Loucy (cell line): ENCODE results near the gene POC1B.

Source experiments
- H2AFZ ChIP-seq: fragments of 200-600 bp; sonication (generic); 2 replicates; pipeline ENCODE4 v1.6.0; 2016; ENCODE audit warnings: antibody characterized with exemption, mild to moderate bottlenecking, low read length, moderate library complexity
- H3F3A ChIP-seq: fragments of 200-600 bp; 2 replicates; pipeline ENCODE4 v1.6.0; 2016; ENCODE audit warnings: antibody characterized with exemption, low read depth, mild to moderate bottlenecking
- H3K27me3 ChIP-seq: fragments of 200-600 bp; sonication (generic); 2 replicates; pipeline ENCODE4 v1.6.1; 2014; ENCODE audit warnings: low read length, mild to moderate bottlenecking; ENCODE audit not compliant: insufficient read depth, poor library complexity, severe bottlenecking
- H3K36me3 ChIP-seq: fragments of 200-600 bp; sonication (generic); 2 replicates; pipeline ENCODE4 v1.6.1; 2016; ENCODE audit warnings: low read length; ENCODE audit not compliant: insufficient read depth
- H3K4me1 ChIP-seq: fragments of 200-600 bp; sonication (generic); 2 replicates; pipeline ENCODE4 v1.5.1; 2014; ENCODE audit warnings: low read length, mild to moderate bottlenecking; ENCODE audit not compliant: insufficient read depth, poor library complexity, severe bottlenecking
- H3K4me2 ChIP-seq: fragments of 200-600 bp; sonication (generic); 2 replicates; pipeline ENCODE4 v1.6.0; 2014; ENCODE audit warnings: antibody characterized with exemption, low read length, low read depth, mild to moderate bottlenecking; ENCODE audit not compliant: poor library complexity, severe bottlenecking
- H3K4me3 ChIP-seq: fragments of 200-600 bp; sonication (generic); 2 replicates; pipeline ENCODE4 v1.5.1; 2014; ENCODE audit warnings: low read length, mild to moderate bottlenecking, mixed read lengths; ENCODE audit not compliant: poor library complexity, severe bottlenecking
- H3K79me2 ChIP-seq: fragments of 200-600 bp; sonication (generic); 2 replicates; pipeline ENCODE4 v1.6.1; 2014; ENCODE audit warnings: low read length; ENCODE audit not compliant: insufficient read depth
- H3K9ac ChIP-seq: fragments of 200-600 bp; sonication (generic); 2 replicates; pipeline ENCODE4 v1.6.0; 2014; ENCODE audit warnings: mild to moderate bottlenecking, low read depth, low read length, moderate library complexity; ENCODE audit not compliant: poor library complexity, severe bottlenecking
- H3K9me2 ChIP-seq: fragments of 200-600 bp; sonication (generic); replicated peaks from 2 replicates; pipeline ENCODE4 v1.6.1; 2016; ENCODE audit warnings: low read depth, low read length, mixed read lengths
- H3K9me3 ChIP-seq: fragments of 200-600 bp; sonication (generic); 2 replicates; pipeline ENCODE4 v1.6.1; 2014; ENCODE audit warnings: mild to moderate bottlenecking, antibody characterized with exemption, low read length, low read depth; ENCODE audit not compliant: insufficient read depth
- H4K20me1 ChIP-seq: fragments of 200-600 bp; sonication (generic); 2 replicates; pipeline ENCODE4 v1.6.0; 2014; ENCODE audit warnings: antibody characterized with exemption, low read length, mild to moderate bottlenecking; ENCODE audit not compliant: insufficient read depth, poor library complexity, severe bottlenecking
- CTCF ChIP-seq: fragments of 200-600 bp; sonication (generic); conservative IDR thresholded peaks from 2 replicates; pipeline ENCODE4 v1.5.1; 2014; ENCODE audit warnings: mild to moderate bottlenecking, antibody characterized with exemption, low read length
- EZH2phosphoT487 ChIP-seq: fragments of 200-600 bp; IDR thresholded peaks from 2 replicates; pipeline ENCODE4 v1.6.1; 2018; ENCODE audit warnings: antibody characterized with exemption, mild to moderate bottlenecking, moderate library complexity, borderline replicate concordance

POC1B gene

GRCh38 chr12:89497005-89497404, 28.8 kb downstream of the POC1B start:
- Histone ChIP-seq H3K9me3 (no peaks in the 10 kb centered on the region), H3K27me3 (no peaks in the 10 kb centered on the region), H3K4me3 (no peak overlapping the region), H3K4me2 (no peak overlapping the region), H3K4me1 (no peaks in the 10 kb centered on the region), H3K79me2 (no peaks in the 10 kb centered on the region), H4K20me1 (no peaks in the 10 kb centered on the region), H3K9me2 (no peaks in the 10 kb centered on the region), H2AFZ (no peak overlapping the region), H3K9ac (no peak overlapping the region), H3K36me3 (no peaks in the 10 kb centered on the region), H3F3A (no peaks in the 10 kb centered on the region)
- TF ChIP-seq CTCF (no peak), EZH2phosphoT487 (no peak)

DNA sequence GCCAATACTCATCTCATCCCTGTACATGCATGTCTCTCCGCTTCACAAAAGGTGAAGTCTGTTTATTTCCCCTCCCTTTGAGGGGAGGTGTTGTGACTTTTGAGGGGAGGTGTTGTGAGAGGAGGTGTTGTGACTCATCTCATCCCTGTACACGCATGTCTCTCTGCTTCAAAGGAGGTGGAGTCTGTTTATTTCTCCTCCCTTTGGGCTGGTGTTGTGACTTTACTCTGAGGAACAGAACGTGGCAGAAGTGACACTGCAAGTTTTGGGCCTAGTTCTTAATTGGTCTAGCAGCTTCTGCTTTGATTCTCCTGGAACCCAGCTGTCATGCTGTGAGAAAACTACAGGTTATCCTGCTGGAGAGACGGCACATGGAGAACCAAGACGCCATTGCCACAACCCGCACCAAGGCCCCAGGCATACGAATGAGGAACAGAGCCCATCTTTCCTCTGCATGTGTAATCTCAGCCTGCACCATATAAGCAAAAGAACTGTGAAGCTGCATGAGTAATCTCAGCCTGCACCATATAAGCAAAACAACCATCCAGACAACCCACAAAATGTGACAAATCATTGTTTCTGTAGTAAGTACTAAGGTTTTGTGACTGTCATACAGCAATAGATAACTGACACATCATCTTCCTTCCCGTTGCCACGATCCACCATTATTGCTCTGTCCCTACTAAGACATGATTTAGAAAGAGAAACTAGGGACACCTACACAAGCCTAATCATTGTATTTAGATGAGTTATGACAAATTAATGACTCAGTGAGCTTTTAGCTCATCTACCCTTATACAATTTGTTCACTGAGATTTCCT, 31.2 kb downstream of the POC1B start:
- no peak for TF ChIP-seq EZH2phosphoT487
- TF ChIP-seq CTCF = no peak
- no peaks in the 10 kb centered on the region for H3K9me2 ChIP-seq

GRCh38 chr12:89493670-89494302, 32.1 kb downstream of the POC1B start:
- TF ChIP-seq EZH2phosphoT487 (no peak), CTCF (no peak)
- Histone ChIP-seq H3K27me3 (no peaks in the 10 kb centered on the region), H4K20me1 (no peaks in the 10 kb centered on the region), H3K4me1 (no peaks in the 10 kb centered on the region), H3K79me2 (no peaks in the 10 kb centered on the region), H3K4me3 (no peak overlapping the region), H3K4me2 (no peak overlapping the region), H3K9ac (no peak overlapping the region), H3K9me2 (no peaks in the 10 kb centered on the region), H3F3A (no peaks in the 10 kb centered on the region), H2AFZ (no peak overlapping the region), H3K36me3 (peaks cover 8% of the 10 kb centered on the region; the same call in 1 of the 2 replicates), H3K9me3 (no peaks in the 10 kb centered on the region)

More for the DNA sequence above, 31.2 kb downstream of the POC1B start:
- Histone ChIP-seq H3F3A (no peaks in the 10 kb centered on the region), H3K36me3 (peaks cover 8% of the 10 kb centered on the region; the same call in 1 of the 2 replicates), H3K27me3 (no peaks in the 10 kb centered on the region), H3K79me2 (no peaks in the 10 kb centered on the region), H3K9me3 (no peaks in the 10 kb centered on the region), H3K4me1 (no peaks in the 10 kb centered on the region), H4K20me1 (no peaks in the 10 kb centered on the region), H2AFZ (no peak overlapping the region), H3K4me3 (no peak overlapping the region), H3K4me2 (no peak overlapping the region), H3K9ac (no peak overlapping the region)
